ENCODE data around the gene SORCS3.

- TF ChIP-seq CTCF (IDR thresholded peaks at IDR 0.05; ENCODE audit: insufficient read depth, low read length) = no peak
- no peak for TF ChIP-seq REST (IDR thresholded peaks at IDR 0.05; ENCODE audit: insufficient replicate concordance, low read depth)
- no peak for TF ChIP-seq POLR2AphosphoS5 (IDR thresholded peaks at IDR 0.05; ENCODE audit: low read depth)
- no peak for TF ChIP-seq SPI1 (IDR thresholded peaks at IDR 0.05; ENCODE audit: borderline replicate concordance, low read depth)
- no peak for TF ChIP-seq GABPA (IDR thresholded peaks at IDR 0.05; ENCODE audit: low read depth)
These were observed 121.7 kb downstream of the SORCS3 start for GRCh38 chr10:104762793-104763192.

Measured in HL-60 (cell line).